ENCODE results near the gene HK3.

DNA sequence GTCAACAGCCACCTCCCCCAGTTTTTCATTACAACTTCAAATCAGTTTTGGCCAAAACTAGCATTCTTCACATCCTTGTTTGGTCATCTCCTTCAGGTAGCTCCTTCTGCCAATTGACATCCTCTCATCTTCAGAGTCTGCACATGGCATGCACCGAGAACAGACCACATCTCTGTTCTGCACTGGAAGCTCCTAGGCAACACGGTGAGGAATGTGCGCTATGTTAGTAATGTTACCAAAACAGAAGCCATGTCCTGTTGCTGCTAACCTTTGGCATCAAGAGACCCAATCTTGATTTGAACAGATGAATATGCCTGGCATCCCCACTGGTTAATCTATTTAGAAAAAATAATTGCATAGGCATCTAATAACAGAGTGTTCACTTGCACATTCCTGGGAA, 5.1 kb upstream of the HK3 start:
- TF ChIP-seq, protein P1, sequence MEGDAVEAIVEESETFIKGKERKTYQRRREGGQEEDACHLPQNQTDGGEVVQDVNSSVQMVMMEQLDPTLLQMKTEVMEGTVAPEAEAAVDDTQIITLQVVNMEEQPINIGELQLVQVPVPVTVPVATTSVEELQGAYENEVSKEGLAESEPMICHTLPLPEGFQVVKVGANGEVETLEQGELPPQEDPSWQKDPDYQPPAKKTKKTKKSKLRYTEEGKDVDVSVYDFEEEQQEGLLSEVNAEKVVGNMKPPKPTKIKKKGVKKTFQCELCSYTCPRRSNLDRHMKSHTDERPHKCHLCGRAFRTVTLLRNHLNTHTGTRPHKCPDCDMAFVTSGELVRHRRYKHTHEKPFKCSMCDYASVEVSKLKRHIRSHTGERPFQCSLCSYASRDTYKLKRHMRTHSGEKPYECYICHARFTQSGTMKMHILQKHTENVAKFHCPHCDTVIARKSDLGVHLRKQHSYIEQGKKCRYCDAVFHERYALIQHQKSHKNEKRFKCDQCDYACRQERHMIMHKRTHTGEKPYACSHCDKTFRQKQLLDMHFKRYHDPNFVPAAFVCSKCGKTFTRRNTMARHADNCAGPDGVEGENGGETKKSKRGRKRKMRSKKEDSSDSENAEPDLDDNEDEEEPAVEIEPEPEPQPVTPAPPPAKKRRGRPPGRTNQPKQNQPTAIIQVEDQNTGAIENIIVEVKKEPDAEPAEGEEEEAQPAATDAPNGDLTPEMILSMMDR (IDR thresholded peaks at IDR 0.05), result no peak
- TF ChIP-seq EZH2 (IDR thresholded peaks at IDR 0.05) (no peak), EZH2phosphoT487 (IDR thresholded peaks at IDR 0.05) (no peak)

Measured in neural progenitor cell (in vitro differentiated cells).